H9 (cell line): ENCODE measurements around the gene GALNS. TPM values are rescaled to one million over a fixed set of nuclear protein-coding genes. Genes with fewer than 3 reads are reported as not detected.

Experiments
- DNase-seq: peaks from one replicate; pipeline ENCODE4 v3.0.0-alpha.2; 2017
- H2AFZ ChIP-seq: one replicate; pipeline ENCODE4 v1.6.1; 2013; ENCODE audit warnings: mild to moderate bottlenecking, low read length, control low read depth, moderate library complexity
- H2AK5ac ChIP-seq: 2 replicates; pipeline ENCODE4 v1.6.1; 2013; ENCODE audit warnings: low read length, control low read depth, mixed read lengths; ENCODE audit not compliant: insufficient read length
- H2BK120ac ChIP-seq: one replicate; pipeline ENCODE4 v1.6.1; 2013; ENCODE audit warnings: low read depth, mild to moderate bottlenecking, low read length, control low read depth, inconsistent platforms; ENCODE audit not compliant: poor library complexity, severe bottlenecking
- H2BK12ac ChIP-seq: 2 replicates; pipeline ENCODE4 v1.6.1; 2013; ENCODE audit warnings: low read length, control low read depth, mixed read lengths, low read depth; ENCODE audit not compliant: insufficient read length
- H2BK15ac ChIP-seq: 2 replicates; pipeline ENCODE4 v1.6.1; 2013; ENCODE audit warnings: low read depth, low read length, control low read depth
- H2BK20ac ChIP-seq: one replicate; pipeline ENCODE4 v1.6.1; 2013; ENCODE audit warnings: low read depth, mild to moderate bottlenecking, low read length, control low read depth, inconsistent platforms; ENCODE audit not compliant: poor library complexity, severe bottlenecking
- H2BK5ac ChIP-seq: 2 replicates; pipeline ENCODE4 v1.6.1; 2013; ENCODE audit warnings: low read length, control low read depth, mixed read lengths; ENCODE audit not compliant: insufficient read length
- H3K14ac ChIP-seq: 2 replicates; pipeline ENCODE4 v1.6.1; 2013; ENCODE audit warnings: low read length, control low read depth; ENCODE audit not compliant: insufficient read depth
- H3K18ac ChIP-seq: 2 replicates; pipeline ENCODE4 v1.6.1; 2013; ENCODE audit warnings: low read depth, mild to moderate bottlenecking, mixed read lengths, low read length, control low read depth; ENCODE audit not compliant: insufficient read length
- H3K23ac ChIP-seq: 2 replicates; pipeline ENCODE4 v1.6.1; 2013; ENCODE audit warnings: low read length, control low read depth, mixed read lengths, low read depth; ENCODE audit not compliant: insufficient read length
- H3K23me2 ChIP-seq: 2 replicates; pipeline ENCODE4 v1.6.1; 2013; ENCODE audit warnings: low read depth, mild to moderate bottlenecking, mixed read lengths, low read length, control low read depth; ENCODE audit not compliant: insufficient read length, poor library complexity, severe bottlenecking
- H3K27ac ChIP-seq: 2 replicates; pipeline ENCODE4 v1.5.1; 2013; ENCODE audit warnings: low read length, control low read depth, mixed read lengths, low read depth; ENCODE audit not compliant: insufficient read length
- H3K27me3 ChIP-seq: 2 replicates; pipeline ENCODE4 v1.6.1; 2013; ENCODE audit warnings: low read length, control low read depth, inconsistent platforms; ENCODE audit not compliant: insufficient read depth
- H3K4ac ChIP-seq: 2 replicates; pipeline ENCODE4 v1.6.1; 2013; ENCODE audit warnings: low read depth, mild to moderate bottlenecking, control low read depth, inconsistent platforms, low read length, moderate library complexity
- H3K4me1 ChIP-seq: 2 replicates; pipeline ENCODE4 v1.6.1; 2013; ENCODE audit warnings: low read length, control low read depth, inconsistent platforms; ENCODE audit not compliant: insufficient read depth
- H3K4me2 ChIP-seq: 2 replicates; pipeline ENCODE4 v1.6.1; 2013; ENCODE audit warnings: low read length, control low read depth, mixed read lengths; ENCODE audit not compliant: insufficient read length, insufficient read depth
- H3K56ac ChIP-seq: 2 replicates; pipeline ENCODE4 v1.6.1; 2013; ENCODE audit warnings: low read depth, mild to moderate bottlenecking, mixed read lengths, low read length, control low read depth; ENCODE audit not compliant: insufficient read length
- H3K79me1 ChIP-seq: 2 replicates; pipeline ENCODE4 v1.6.1; 2013; ENCODE audit warnings: low read depth, mild to moderate bottlenecking, moderate library complexity, low read length, control low read depth, inconsistent platforms; ENCODE audit not compliant: insufficient read depth, poor library complexity, severe bottlenecking
- H3K79me2 ChIP-seq: 2 replicates; pipeline ENCODE4 v1.6.1; 2013; ENCODE audit warnings: low read length, control low read depth, inconsistent platforms; ENCODE audit not compliant: insufficient read depth
- H3K9ac ChIP-seq: 2 replicates; pipeline ENCODE4 v1.6.1; 2013; ENCODE audit warnings: low read length, control low read depth, mixed read lengths; ENCODE audit not compliant: insufficient read length; ENCODE audit errors: extremely low read depth
- H3K9me3 ChIP-seq: one replicate; pipeline ENCODE4 v1.6.1; 2013; ENCODE audit warnings: low read depth, low read length, inconsistent platforms; ENCODE audit not compliant: control insufficient read depth
- H3T11ph ChIP-seq: one replicate; pipeline ENCODE4 v1.6.1; 2013; ENCODE audit warnings: mild to moderate bottlenecking, low read length, control low read depth, inconsistent platforms
- H4K20me1 ChIP-seq: one replicate; pipeline ENCODE4 v1.6.1; 2013; ENCODE audit not compliant: control insufficient read depth, insufficient read length, insufficient read depth
- H4K5ac ChIP-seq: 2 replicates; pipeline ENCODE4 v1.6.1; 2013; ENCODE audit warnings: low read depth, mild to moderate bottlenecking, mixed read lengths, low read length, control low read depth; ENCODE audit not compliant: insufficient read length
- H4K8ac ChIP-seq: replicated peaks from 2 replicates; pipeline ENCODE4 v1.6.1; 2013; ENCODE audit warnings: low read length, control low read depth, mixed read lengths, low read depth; ENCODE audit not compliant: insufficient read length
- H4K91ac ChIP-seq: 2 replicates; pipeline ENCODE4 v1.6.1; 2013; ENCODE audit warnings: low read depth, mild to moderate bottlenecking, moderate library complexity, mixed read lengths, low read length, control low read depth; ENCODE audit not compliant: insufficient read length
- H3K27ac Mint-ChIP-seq, 3 experiments: 2 replicates in 2 of 3; 3 replicates in 1 of 3; pipeline ENCODE4 v1.8.0; 2020 to 2021; ENCODE audit warnings: mixed read lengths in 3 of 3, mild to moderate bottlenecking in 1 of 3, moderate library complexity in 1 of 3
- H3K27me3 Mint-ChIP-seq: 2 replicates; pipeline ENCODE4 v1.8.0; 2021; ENCODE audit warnings: low read depth, mild to moderate bottlenecking, moderate library complexity, mixed read lengths
- H3K36me3 Mint-ChIP-seq, 3 experiments: 2 replicates in 2 of 3; 3 replicates in 1 of 3; pipeline ENCODE4 v1.8.0; 2020 to 2021; ENCODE audit warnings: low read depth in 3 of 3, mixed read lengths in 3 of 3; ENCODE audit not compliant: insufficient read depth in 1 of 3
- H3K4me1 Mint-ChIP-seq, 2 experiments: 2 replicates each; pipeline ENCODE4 v1.8.0; 2020; ENCODE audit warnings: mixed read lengths in 2 of 2
- H3K4me3 Mint-ChIP-seq, 2 experiments: 2 replicates in 1 of 2; 3 replicates in 1 of 2; pipeline ENCODE4 v1.8.0; 2020 to 2021; ENCODE audit warnings: mild to moderate bottlenecking in 2 of 2, mixed read lengths in 2 of 2, moderate library complexity in 1 of 2
- H3K9me3 Mint-ChIP-seq, 2 experiments: 2 replicates in 1 of 2; 3 replicates in 1 of 2; pipeline ENCODE4 v1.8.0; 2020; ENCODE audit warnings: mild to moderate bottlenecking in 2 of 2, mixed read lengths in 2 of 2, moderate library complexity in 1 of 2
- WGBS: extraction: QIAGEN DNeasy Blood & Tissue Kit; methylation state at CpG from one replicate; pipeline ENCODE4 v1.1.7; 2013; ENCODE audit warnings: missing lambda C conversion rate, low lambda C conversion rate, mixed read lengths; ENCODE audit not compliant: insufficient read length; ENCODE audit errors: extremely low coverage; 5-methylcytosine and 5-hydroxymethylcytosine counted together
- total RNA-seq: library from RNA; stranded (reverse); gene quantifications from 2 replicates; pipeline ENCODE4 v1.2.1, GENCODE V29; 2021
- TF ChIP-seq, protein P1 (sequence below): fragments of 200-600 bp; sonication (generic); conservative IDR thresholded peaks from 3 replicates; pipeline ENCODE4 v1.8.0; 2021; ENCODE audit warnings: antibody characterized with exemption, mild to moderate bottlenecking

Gene GALNS
- total RNA-seq, 1 experiment from 2014 or later, result 20.3 TPM

DNA sequence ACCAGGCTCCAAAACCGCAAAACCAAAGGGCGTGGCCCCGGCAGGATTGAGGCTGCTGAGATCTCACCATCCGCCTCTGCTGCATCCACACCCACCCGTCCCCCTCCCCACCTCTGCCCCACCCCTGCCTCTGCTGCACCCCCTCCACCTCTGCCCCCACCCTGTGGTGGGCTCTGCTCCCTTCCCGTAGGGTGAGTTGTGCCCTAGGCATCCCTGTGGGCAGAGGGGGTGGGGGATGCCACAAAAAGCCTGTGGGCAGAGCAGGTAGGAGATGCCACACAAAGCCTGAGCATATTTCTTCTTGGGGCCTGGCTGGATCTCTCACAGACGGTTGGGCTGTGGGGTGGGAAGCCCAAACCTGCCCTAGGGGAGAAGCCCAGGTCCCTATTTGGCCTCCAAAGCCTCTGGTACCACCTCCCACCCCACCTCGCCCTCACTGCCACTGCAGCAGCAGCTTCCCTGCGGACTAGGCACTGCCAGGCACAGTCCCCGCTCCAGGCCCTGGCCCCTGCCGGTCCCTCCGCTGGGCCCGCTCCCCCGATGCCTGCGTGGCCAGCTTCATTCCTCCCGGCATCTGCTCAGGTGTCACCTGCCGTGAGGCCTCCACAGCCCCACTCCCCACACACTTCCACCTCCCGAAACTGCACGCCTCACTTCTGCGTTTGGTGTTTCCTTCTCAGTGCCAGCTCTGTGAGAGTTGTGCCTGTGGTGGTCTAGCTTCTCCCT lies 21.0 kb upstream of the GALNS start:
- Histone ChIP-seq H3K4ac (no peak overlapping the region), H3K23ac (no peak overlapping the region), H3T11ph (no peak overlapping the region), H4K8ac (no peak overlapping the region), H4K20me1 (no peaks in the 10 kb centered on the region), H3K4me1 (no peaks in the 10 kb centered on the region), H3K14ac (no peak overlapping the region), H3K27ac (no peak overlapping the region), H2AK5ac (no peak overlapping the region), H3K23me2 (no peaks in the 10 kb centered on the region), H2BK15ac (no peak overlapping the region), H3K9me3 (no peaks in the 10 kb centered on the region), H4K91ac (no peak overlapping the region), H3K18ac (no peak overlapping the region), H3K9ac (no peak overlapping the region), H3K79me2 (no peaks in the 10 kb centered on the region), H2BK20ac (no peak overlapping the region), H3K27me3 (no peaks in the 10 kb centered on the region), H2BK5ac (no peak overlapping the region), H3K56ac (no peak overlapping the region), H2AFZ (no peak overlapping the region), H2BK120ac (no peak overlapping the region), H3K79me1 (no peaks in the 10 kb centered on the region), H4K5ac (no peak overlapping the region), H3K4me2 (no peak overlapping the region), H2BK12ac (no peak overlapping the region)
- no peaks in the 10 kb centered on the region for H3K36me3 Mint-ChIP-seq
- no peak for DNase-seq
- no CpG with 5 or more reads among the region's 20 CpGs for WGBS
- H3K27ac Mint-ChIP-seq, result no peak overlapping the region
- H3K4me1 Mint-ChIP-seq, result peaks cover 0 to 11% of the 10 kb centered on the region in 2 experiments; a peak in 1 of 4 replicates
- no peaks in the 10 kb centered on the region for H3K27me3 Mint-ChIP-seq
- TF ChIP-seq, protein P1, sequence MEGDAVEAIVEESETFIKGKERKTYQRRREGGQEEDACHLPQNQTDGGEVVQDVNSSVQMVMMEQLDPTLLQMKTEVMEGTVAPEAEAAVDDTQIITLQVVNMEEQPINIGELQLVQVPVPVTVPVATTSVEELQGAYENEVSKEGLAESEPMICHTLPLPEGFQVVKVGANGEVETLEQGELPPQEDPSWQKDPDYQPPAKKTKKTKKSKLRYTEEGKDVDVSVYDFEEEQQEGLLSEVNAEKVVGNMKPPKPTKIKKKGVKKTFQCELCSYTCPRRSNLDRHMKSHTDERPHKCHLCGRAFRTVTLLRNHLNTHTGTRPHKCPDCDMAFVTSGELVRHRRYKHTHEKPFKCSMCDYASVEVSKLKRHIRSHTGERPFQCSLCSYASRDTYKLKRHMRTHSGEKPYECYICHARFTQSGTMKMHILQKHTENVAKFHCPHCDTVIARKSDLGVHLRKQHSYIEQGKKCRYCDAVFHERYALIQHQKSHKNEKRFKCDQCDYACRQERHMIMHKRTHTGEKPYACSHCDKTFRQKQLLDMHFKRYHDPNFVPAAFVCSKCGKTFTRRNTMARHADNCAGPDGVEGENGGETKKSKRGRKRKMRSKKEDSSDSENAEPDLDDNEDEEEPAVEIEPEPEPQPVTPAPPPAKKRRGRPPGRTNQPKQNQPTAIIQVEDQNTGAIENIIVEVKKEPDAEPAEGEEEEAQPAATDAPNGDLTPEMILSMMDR, result no peak
- no peaks in the 10 kb centered on the region for H3K9me3 Mint-ChIP-seq
- H3K4me3 Mint-ChIP-seq, result no peak overlapping the region
